ENCODE measurements around the gene UGT1A9.

DNA sequence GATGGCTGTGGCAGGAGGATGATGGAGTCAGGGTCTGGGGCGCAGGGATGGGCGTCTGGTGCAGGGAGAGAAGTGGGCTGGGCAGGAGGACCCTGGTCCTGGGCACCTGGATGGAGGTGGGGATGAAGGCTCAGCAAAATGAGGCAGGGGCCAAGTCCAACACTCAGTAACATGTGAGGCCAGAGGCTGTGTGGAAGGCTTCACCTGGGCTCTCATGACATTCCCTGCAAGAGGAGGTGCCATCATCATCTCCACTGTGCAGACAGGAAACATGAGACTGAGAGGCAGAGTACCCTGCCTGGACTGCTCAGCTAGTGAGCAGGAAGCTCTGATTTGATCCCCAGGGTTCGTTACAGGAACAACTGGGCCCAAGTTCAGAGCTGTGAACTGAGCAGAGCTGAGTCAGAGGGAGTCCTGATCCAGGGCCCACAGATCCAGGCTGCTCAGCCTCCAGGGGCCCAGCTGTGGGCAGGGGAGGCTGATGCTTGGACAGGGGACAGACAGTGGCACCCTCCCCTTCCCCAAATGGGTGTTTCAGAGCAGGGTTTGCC lies 145.7 kb downstream of the UGT1A9 start:
- TF ChIP-seq, protein P1, sequence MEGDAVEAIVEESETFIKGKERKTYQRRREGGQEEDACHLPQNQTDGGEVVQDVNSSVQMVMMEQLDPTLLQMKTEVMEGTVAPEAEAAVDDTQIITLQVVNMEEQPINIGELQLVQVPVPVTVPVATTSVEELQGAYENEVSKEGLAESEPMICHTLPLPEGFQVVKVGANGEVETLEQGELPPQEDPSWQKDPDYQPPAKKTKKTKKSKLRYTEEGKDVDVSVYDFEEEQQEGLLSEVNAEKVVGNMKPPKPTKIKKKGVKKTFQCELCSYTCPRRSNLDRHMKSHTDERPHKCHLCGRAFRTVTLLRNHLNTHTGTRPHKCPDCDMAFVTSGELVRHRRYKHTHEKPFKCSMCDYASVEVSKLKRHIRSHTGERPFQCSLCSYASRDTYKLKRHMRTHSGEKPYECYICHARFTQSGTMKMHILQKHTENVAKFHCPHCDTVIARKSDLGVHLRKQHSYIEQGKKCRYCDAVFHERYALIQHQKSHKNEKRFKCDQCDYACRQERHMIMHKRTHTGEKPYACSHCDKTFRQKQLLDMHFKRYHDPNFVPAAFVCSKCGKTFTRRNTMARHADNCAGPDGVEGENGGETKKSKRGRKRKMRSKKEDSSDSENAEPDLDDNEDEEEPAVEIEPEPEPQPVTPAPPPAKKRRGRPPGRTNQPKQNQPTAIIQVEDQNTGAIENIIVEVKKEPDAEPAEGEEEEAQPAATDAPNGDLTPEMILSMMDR (IDR thresholded peaks at IDR 0.05): no peak
- TF ChIP-seq POLR2AphosphoS5 (IDR thresholded peaks at IDR 0.05) (no peak), POLR2A (IDR thresholded peaks at IDR 0.05) (no peak)
